Posterior vena cava (tissue), 2 donors: ENCODE results near the gene NXF1. TPM values are rescaled to one million over a fixed set of nuclear protein-coding genes. Genes with fewer than 3 reads are reported as not detected.

Experiments
- DNase-seq: peaks from one replicate; pipeline ENCODE4 v3.0.0-alpha.2; 2020; ENCODE audit warnings: low spot score
- intact Hi-C, 2 donors: fragments of 100-400 bp; cut with DNase I; formaldehyde crosslinking; loops; one replicate each; pipeline versions ENCODE4 v1.14.1 to v1.14.2; 2022 to 2023
- microRNA-seq, 2 donors: library from miRNA; unstranded; fragments of <30 nt; microRNA quantifications; one replicate each; pipeline ENCODE4 v1.2.0, GENCODE V29; 2020 to 2021; ENCODE audit warnings: borderline microRNAs expressed in 2 of 2
- total RNA-seq, 2 donors: library from RNA; stranded (reverse); fragmentation: NEBNext Ultra II Directional; extraction: Animal tissue kit (Norgen Biotek cat#: 25700); gene quantifications; one replicate each; pipeline ENCODE4 v1.2.1, GENCODE V29; 2021
- donor health status: DM: yes; HTN: yes; CAD: no.
- donor health status: DM: yes; HTN: yes; CAD: no.

Gene NXF1
- total RNA-seq, 2 donors from 2014 or later, result 53.0 to 58.1 TPM

- peak; percentile 17 for DNase-seq
- intact Hi-C loops, result no loop called here
Measured at GRCh38 chr11:62755086-62755615, 50.1 kb downstream of the NXF1 start.

GRCh38 chr11:62753736-62754603, 51.3 kb downstream of the NXF1 start, which contains the start of gene ZBTB3:
Gene ZBTB3 (minus strand): TSS chr11:62754160. CDS start chr11:62753664, 496 bp downstream.
- peak; percentile 98 for DNase-seq
- intact Hi-C loops, result no loop called here

- intact Hi-C loops, result no loop called here
- peak; percentile 78 for DNase-seq
Measured at GRCh38 chr11:62752994-62753735, 52.1 kb downstream of the NXF1 start.

- peak; percentile 44 for DNase-seq
- intact Hi-C loops, result no loop called here
Measured at GRCh38 chr11:62752177-62752785, 53.0 kb downstream of the NXF1 start.

GRCh38 chr11:62749931-62750330, 55.3 kb downstream of the NXF1 start:
- DNase-seq, result peak; percentile 10

GRCh38 chr11:62747475-62748160, 57.6 kb downstream of the NXF1 start:
- intact Hi-C loops, result loop anchor here in 1 of 2 donors (2.0 kb wide), 1 partner anchor 17 kb away; no protein-coding TSS in a partner anchor
- DNase-seq, result no peak

More at GRCh38 chr11:62749931-62750330, 55.3 kb downstream of the NXF1 start:
- intact Hi-C loops, result loop anchor here in 1 of 2 donors (2.0 kb wide), 1 partner anchor 19 kb away; no protein-coding TSS in a partner anchor

Small RNA genes within 50 kb of the gene (microRNA-seq; reads per million reads assigned to microRNA genes)
- 0.26 to 1.6 reads per million in 2 donors for gene MIR6514
- gene MIR6748, result 0 reads per million in 2 donors

Other genes with a start within 250 kb of the NXF1 start
- 100 to 1,000 TPM; 706 to 749 TPM for gene EEF1G, start 231.5 kb downstream of the NXF1 start, total RNA-seq
- 10 to 100 TPM; 10.7 to 14.1 TPM for gene TUT1, start 213.9 kb downstream of the NXF1 start, total RNA-seq
- 10 to 100 TPM; 56.5 to 67.2 TPM for gene MTA2, start 203.6 kb downstream of the NXF1 start, total RNA-seq
- 10 to 100 TPM; 58.7 to 63.8 TPM for gene EML3, start 192.7 kb downstream of the NXF1 start, total RNA-seq
- 1 to 10 TPM; 7.1 to 9.7 TPM for gene ROM1, start 192.2 kb downstream of the NXF1 start, total RNA-seq
- 10 to 100 TPM; 23.7 to 26.6 TPM for gene B3GAT3, start 183.5 kb downstream of the NXF1 start, total RNA-seq
- 100 to 1,000 TPM; 206 to 240 TPM for gene GANAB, start 158.8 kb downstream of the NXF1 start, total RNA-seq
- gene INTS5, start 152.1 kb downstream of the NXF1 start, total RNA-seq, result 10 to 100 TPM; 10.6 to 10.9 TPM
- 10 to 100 TPM; 27.4 to 35.9 TPM for gene C11orf98, start 140.2 kb downstream of the NXF1 start, total RNA-seq
- 10 to 100 TPM in 1 of 2 donors, 1 to 10 TPM in 1; 8.5 to 10.5 TPM for gene CSKMT, start 140.1 kb downstream of the NXF1 start, total RNA-seq
- 1 to 10 TPM; 3.6 to 3.7 TPM for gene UQCC3, start 133.8 kb downstream of the NXF1 start, total RNA-seq
- 1 to 10 TPM; 3.7 to 5.1 TPM for gene LBHD1, start 133.2 kb downstream of the NXF1 start, total RNA-seq
- gene UBXN1, start 126.4 kb downstream of the NXF1 start, total RNA-seq, result 10 to 100 TPM; 74.8 to 76.1 TPM
- 10 to 100 TPM; 13.9 to 14.8 TPM for gene LRRN4CL, start 115.9 kb downstream of the NXF1 start, total RNA-seq
- 10 to 100 TPM; 30.6 to 54.8 TPM for gene BSCL2, start 98.0 kb downstream of the NXF1 start, total RNA-seq
- not detected for gene GNG3, start 97.8 kb downstream of the NXF1 start, total RNA-seq
- 10 to 100 TPM; 45.5 to 45.9 TPM for gene HNRNPUL2, start 78.0 kb downstream of the NXF1 start, total RNA-seq
- 10 to 100 TPM; 19.0 to 20.6 TPM for gene TTC9C, start 77.0 kb downstream of the NXF1 start, total RNA-seq
- gene ZBTB3, start 51.3 kb downstream of the NXF1 start, total RNA-seq, result 10 to 100 TPM in 1 of 2 donors, 1 to 10 TPM in 1; 6.2 to 12.3 TPM
- 10 to 100 TPM; 39.7 to 50.9 TPM for gene POLR2G, start 43.9 kb downstream of the NXF1 start, total RNA-seq
- 10 to 100 TPM; 11.3 to 12.9 TPM for gene TAF6L, start 34.0 kb downstream of the NXF1 start, total RNA-seq
- 10 to 100 TPM; 23.7 to 33.0 TPM for gene TMEM179B, start 18.0 kb downstream of the NXF1 start, total RNA-seq
- 1 to 10 TPM; 8.9 to 10.0 TPM for gene TMEM223, start 13.4 kb downstream of the NXF1 start, total RNA-seq
- gene STX5, start 26.6 kb upstream of the NXF1 start, total RNA-seq, result 10 to 100 TPM; 32.8 to 34.0 TPM
- not detected for gene TEX54, start 27.4 kb upstream of the NXF1 start, total RNA-seq
- 10 to 100 TPM; 38.5 to 45.6 TPM for gene WDR74, start 34.1 kb upstream of the NXF1 start, total RNA-seq
- 100 to 1,000 TPM in 1 of 2 donors, 10 to 100 TPM in 1; 89.4 to 114 TPM for gene SLC3A2, start 75.5 kb upstream of the NXF1 start, total RNA-seq
- gene CHRM1, start 115.9 kb upstream of the NXF1 start, total RNA-seq, result not detected
- gene SLC22A6, start 179.5 kb upstream of the NXF1 start, total RNA-seq, result not detected
- gene SLC22A8, start 210.4 kb upstream of the NXF1 start, total RNA-seq, result not detected